ENCODE data around the gene SUCO. TPM values are rescaled to one million over a fixed set of nuclear protein-coding genes. Genes with fewer than 3 reads are reported as not detected.

SUCO gene
- total and polyA plus RNA-seq, 3 donors from 2014 or later: 47.8 to 139 (median 126) TPM

DNA sequence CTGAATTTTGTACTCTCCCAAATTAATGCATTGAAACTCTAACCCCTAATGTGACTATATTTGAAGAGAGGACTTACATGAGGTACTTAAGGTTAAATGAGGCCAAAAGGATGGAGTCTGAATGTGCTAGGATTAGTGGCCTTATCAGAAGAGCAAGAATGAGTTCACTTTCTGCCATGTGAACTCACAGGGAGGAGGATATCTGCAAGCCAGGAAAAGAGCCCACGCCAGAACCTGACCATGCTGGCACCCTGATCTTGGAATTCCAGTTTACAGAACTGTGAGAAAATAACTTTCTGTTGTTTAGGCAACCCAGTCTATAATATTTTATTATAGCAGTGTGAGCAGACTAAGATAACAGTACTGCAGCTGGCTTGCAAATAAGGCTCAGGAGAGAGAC lies 113.7 kb downstream of the SUCO start:
- TF ChIP-seq, protein P1, sequence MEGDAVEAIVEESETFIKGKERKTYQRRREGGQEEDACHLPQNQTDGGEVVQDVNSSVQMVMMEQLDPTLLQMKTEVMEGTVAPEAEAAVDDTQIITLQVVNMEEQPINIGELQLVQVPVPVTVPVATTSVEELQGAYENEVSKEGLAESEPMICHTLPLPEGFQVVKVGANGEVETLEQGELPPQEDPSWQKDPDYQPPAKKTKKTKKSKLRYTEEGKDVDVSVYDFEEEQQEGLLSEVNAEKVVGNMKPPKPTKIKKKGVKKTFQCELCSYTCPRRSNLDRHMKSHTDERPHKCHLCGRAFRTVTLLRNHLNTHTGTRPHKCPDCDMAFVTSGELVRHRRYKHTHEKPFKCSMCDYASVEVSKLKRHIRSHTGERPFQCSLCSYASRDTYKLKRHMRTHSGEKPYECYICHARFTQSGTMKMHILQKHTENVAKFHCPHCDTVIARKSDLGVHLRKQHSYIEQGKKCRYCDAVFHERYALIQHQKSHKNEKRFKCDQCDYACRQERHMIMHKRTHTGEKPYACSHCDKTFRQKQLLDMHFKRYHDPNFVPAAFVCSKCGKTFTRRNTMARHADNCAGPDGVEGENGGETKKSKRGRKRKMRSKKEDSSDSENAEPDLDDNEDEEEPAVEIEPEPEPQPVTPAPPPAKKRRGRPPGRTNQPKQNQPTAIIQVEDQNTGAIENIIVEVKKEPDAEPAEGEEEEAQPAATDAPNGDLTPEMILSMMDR (IDR thresholded peaks at IDR 0.05): no peak
- TF ChIP-seq POLR2A (IDR thresholded peaks at IDR 0.05): no peak
- Histone ChIP-seq H3K4me3 (no peak overlapping the region), H3K36me3 (ENCODE audit: low read depth, missing control alignments) (no peaks in the 10 kb centered on the region), H3K27me3 (no peaks in the 10 kb centered on the region), H3K27ac (no peak overlapping the region), H3K9me3 (no peaks in the 10 kb centered on the region), H3K4me1 (no peaks in the 10 kb centered on the region)
- WGBS, 2 donors: 54 to 64% methylated on average over 1 of the region's 1 CpG
- intact Hi-C loops (cut with DNase I; ENCODE audit: low total_unique reads): no loop called here
- DNase-seq: no peak

DNA sequence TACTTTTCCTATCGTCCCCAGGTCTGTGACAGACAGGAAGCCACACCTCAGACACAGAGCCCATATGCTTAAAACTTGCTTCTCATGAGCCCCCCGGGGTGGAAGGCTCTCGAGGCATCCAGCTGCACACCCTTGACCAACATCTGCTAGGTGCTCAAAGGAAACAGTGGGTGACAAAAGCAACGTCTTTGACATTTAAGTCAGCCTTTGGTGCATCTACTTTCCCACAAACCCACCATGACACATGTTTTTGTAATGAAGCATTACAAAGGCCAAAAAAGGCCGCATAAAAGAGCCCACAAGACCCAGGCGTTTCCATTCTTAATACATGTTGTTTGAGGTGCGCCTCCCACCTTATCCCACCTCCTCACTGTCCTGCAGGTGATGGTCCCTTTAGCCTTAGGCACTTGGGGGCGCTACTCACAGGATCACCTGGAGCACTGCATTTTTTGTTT lies 114.2 kb downstream of the SUCO start:
- TF ChIP-seq, protein P1 (IDR thresholded peaks at IDR 0.05): no peak
- no peak for TF ChIP-seq POLR2A (IDR thresholded peaks at IDR 0.05)
- no peak overlapping the region for H3K27ac ChIP-seq
- no peaks in the 10 kb centered on the region for H3K9me3 ChIP-seq
- intact Hi-C loops (cut with DNase I; ENCODE audit: low total_unique reads): no loop called here
- DNase-seq: no peak
- no peaks in the 10 kb centered on the region for H3K4me1 ChIP-seq
- no peaks in the 10 kb centered on the region for H3K27me3 ChIP-seq
- no peak overlapping the region for H3K4me3 ChIP-seq
- 88 to 90% methylated on average over 8 of the region's 8 CpGs for WGBS, 2 donors
- no peaks in the 10 kb centered on the region for H3K36me3 ChIP-seq (ENCODE audit: low read depth, missing control alignments)

DNA sequence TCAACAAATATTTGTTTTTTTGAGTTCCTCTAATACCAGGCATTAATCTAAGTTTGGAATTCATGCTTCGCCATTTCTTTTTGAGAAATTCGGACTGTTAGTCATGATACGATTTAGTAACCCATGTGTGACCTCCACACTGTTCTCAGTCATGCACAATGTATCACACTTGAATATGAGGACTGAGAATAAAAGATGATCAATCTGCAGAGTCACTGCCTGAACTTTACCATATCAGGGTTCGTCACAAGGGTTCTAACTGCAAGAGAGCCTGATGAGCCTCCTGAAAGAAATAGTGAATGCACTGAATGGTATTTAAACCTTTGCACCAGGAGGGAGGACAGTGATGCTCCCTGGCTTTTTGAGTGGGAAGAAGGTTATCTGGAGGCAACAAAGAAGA lies 115.0 kb downstream of the SUCO start:
- Histone ChIP-seq H3K4me3 (no peak overlapping the region), H3K27ac (no peak overlapping the region), H3K27me3 (no peaks in the 10 kb centered on the region), H3K9me3 (no peaks in the 10 kb centered on the region), H3K36me3 (ENCODE audit: low read depth, missing control alignments) (no peaks in the 10 kb centered on the region), H3K4me1 (no peaks in the 10 kb centered on the region)
- DNase-seq: no peak
- 76 to 88% methylated on average over 4 of the region's 4 CpGs for whole genome bisulfite sequencing, 2 donors
- intact Hi-C loops (cut with DNase I; ENCODE audit: low total_unique reads): no loop called here
- TF ChIP-seq POLR2A (IDR thresholded peaks at IDR 0.05): no peak
- TF ChIP-seq, protein P1 (IDR thresholded peaks at IDR 0.05): no peak

DNA sequence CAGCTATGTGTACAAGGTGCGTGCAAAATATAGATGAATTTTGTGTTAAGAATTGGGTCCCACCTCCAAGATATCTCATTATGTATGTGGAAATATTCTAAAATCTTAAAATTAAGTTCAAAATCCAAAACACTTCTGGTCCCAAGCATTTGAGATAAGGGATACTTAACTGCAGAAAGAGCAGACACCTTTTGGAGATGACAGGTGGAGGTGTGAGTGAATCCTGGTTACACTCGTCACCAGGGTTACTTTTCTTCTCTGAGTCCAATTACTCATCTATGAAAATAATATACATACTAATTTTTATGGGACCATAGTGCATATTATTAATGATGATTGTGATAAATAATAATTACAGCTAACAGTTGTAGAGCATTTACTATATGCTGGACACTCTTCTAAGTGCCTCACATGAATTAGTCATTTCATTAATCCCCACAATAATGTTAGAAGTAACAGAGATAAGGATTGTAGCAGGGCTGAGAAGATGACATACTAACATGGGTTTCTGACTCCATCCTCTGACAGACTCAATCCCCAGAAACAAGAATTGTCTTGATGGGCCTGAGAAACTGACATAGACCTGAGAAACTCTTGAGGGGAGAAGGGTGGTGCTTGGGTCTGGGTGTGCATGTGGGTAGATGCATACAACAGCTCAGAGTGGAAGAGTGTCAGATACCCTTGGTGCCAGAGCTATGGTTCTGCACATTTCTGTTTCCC lies 117.7 kb downstream of the SUCO start:
- Histone ChIP-seq H3K27ac (no peak overlapping the region), H3K4me1 (no peaks in the 10 kb centered on the region), H3K4me3 (no peak overlapping the region), H3K36me3 (ENCODE audit: low read depth, missing control alignments) (no peaks in the 10 kb centered on the region), H3K27me3 (no peaks in the 10 kb centered on the region), H3K9me3 (no peaks in the 10 kb centered on the region)
- no peak for DNase-seq
- intact Hi-C loops (cut with DNase I; ENCODE audit: low total_unique reads): no loop called here
- 93 to 94% methylated on average over 2 of the region's 2 CpGs for WGBS, 2 donors
- TF ChIP-seq, protein P1 (IDR thresholded peaks at IDR 0.05): no peak
- no peak for TF ChIP-seq POLR2A (IDR thresholded peaks at IDR 0.05)
